Daoy (cell line): ENCODE data around the gene SLC12A2. TPM values are rescaled to one million over a fixed set of nuclear protein-coding genes. Genes with fewer than 3 reads are reported as not detected.

ENCODE experiments used
- DNase-seq: peaks from one replicate; pipeline ENCODE4 v3.0.0-alpha.2; 2015; ENCODE audit warnings: low read depth
- total RNA-seq: library from RNA; depleted of rRNA; stranded (reverse); fragments of >200 nt; shearing (Covaris generic); gene quantifications from 2 replicates; pipeline ENCODE4 v1.2.3, GENCODE V29; 2014; rRNA removed

The SLC12A2 gene
- total RNA-seq = 24.6 and 46.6 TPM in 2 replicates

DNA sequence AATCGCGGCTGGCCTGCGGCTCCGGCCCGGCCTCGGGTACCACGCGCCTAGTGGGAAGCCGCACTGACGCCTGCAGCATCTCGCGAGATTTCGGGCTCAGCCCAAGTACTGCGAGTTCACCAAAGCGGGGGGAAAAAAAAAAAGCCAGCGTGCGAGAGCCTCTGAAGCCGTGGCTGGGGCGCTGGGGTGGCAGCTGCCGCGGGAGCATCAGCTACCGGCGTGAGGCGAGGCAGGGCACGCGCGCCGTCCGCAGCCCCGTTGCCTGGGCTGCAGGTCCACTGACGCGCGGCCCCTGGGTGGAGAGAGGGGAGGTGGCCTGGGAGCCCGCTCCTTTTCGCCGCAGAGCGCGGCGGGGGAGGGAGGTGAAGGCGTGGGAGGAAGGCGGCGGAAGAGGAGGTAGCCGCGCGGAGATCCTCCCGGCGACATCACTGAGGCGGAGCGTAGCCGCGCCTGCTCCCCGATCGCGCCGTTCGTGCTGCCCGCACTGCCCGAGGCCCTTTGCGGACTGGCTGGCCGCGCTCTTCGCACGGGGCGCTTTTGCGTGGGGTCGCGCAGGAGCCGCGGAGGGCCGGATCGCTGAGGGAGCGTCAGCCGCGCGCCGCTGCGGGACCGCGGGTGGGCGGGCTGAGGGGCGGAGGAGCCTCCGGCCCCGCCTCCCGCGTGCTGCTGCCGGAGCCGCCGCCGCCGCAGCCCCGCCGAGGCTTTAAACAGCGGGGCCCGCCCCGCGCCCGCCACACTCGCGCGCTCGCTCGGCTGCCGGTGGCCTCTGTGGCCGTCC lies at the start of gene SLC12A2:
TSS of gene SLC12A2 (plus strand) at position 734 of the 778 bp plus-strand sequence. CDS start 189 bp downstream, outside the sequence.
- DNase-seq = peak; percentile 97

DNA sequence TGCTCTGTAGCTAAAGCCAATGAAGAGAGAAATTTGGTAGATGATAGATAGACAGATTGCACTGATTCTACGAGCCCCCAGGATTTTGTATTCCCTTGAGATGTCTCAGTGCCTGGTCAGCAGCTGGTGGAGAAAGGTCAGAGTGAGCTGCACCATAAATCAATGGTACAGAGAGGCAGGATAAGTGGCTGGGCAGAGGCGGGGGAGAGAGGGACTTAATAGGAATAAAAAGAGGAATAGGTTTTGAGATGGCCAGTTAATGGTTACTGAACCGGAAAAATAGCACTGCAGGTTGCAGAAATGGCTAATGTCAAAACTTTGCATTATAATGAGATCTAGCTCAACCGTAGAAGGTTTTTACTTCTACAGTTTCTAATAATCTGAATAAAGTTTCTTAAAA lies 47.9 kb upstream of the SLC12A2 start:
- no peak for DNase-seq

DNA sequence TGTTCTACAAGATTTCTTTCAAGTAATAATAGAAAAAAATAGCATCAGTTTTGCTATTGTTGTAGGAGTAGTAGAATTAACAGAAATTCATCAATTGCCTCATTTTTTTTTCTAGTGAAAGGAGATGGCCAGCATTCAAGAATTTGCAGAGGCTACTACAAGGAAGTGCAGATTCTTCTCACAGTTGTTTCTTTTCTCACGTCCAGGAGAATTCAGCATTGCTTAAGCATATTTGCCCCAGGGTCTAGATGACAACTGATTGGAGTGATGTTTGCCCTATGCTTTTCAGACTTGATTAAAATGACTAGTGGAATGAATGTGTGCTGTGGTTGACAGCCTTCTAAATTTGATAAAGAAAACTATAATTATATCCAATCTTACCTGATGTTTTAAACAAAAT lies 46.6 kb upstream of the SLC12A2 start:
- DNase-seq = no peak

DNA sequence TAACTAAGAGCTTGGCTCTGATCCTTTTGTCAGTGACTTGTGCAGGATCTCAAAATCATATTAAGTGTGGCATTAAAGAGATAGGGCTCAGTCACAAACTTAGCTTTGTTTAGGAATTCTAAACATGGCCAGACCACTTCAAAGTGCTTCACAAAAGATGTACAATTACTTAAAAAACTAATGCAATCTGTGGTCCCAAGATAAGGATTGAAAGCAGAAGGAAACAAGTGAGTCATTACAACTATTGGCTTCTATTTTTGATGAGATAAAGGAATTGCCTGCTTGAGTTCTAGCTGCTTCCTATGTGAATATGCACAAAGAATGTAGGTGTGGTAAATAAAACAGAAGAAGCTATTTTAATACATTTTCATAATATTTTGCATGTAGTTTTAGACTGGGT lies 44.9 kb upstream of the SLC12A2 start:
- peak; percentile 3 for DNase-seq

DNA sequence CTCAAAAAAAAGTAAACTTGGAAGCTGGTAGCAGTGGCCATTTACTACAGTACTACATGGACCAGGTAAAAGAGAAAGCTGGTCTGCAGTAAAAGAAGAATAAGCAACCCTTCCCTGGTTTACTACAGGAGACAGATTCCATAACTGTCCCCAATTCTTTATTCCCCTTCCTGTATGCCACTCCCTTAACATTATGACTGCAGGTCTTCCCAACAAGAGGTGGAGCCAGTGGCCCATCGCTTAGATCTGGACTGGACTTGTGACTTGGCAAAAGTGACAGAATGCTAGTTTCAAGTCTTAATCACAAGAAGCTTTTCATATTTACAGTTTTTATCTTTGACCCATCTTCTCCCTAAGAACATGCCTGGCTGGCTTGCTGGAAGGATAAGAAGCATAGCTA lies 42.6 kb upstream of the SLC12A2 start:
- no peak for DNase-seq

DNA sequence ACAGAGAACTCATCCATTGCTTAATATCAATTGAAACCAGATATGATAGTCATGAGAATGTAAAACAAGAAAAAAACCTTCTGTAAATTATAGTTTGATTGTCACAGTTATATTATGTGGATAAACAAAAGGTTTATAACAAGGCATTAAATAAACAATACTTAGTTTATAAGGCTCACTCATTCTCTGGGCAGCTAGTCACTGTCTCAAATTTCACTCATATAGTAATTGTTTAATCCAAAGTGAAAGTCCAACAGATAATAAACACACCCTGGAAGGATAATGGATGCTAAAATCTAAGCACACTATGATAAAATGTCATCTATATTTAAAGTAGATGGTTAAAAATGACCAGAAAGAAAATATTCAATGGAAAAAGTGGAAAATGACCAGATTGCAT lies 30.8 kb upstream of the SLC12A2 start:
- DNase-seq = no peak

DNA sequence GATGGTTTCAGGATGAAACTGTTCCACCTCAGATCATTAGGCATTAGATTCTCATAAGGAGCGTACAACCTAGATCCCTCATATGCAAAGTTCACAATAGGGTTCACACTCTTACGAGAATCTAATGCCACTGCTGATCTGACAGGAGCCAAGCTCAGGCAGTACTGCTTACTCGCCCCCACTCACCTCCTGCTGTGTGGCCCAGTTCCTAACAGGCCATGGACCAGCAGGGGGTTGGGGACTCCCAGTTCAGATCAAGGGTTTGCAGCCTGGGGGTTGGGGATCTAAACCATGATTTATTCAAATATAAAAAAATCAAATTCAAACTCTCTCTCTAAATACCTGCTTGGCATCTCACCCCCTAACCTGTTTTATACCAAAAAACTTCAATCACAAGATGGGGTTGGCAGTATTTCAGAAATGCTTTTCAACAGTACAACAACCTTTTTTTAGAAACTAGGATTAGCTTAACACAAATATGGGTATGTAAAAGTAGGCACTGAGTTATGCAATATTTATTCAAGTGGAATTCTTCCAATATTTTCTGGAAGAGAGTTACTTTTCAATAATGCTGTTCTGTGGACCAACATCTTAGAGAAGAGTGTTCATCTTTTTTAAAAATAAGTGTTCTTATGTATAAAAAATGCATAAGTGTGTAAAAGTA lies 30.1 kb upstream of the SLC12A2 start:
- DNase-seq = no peak

DNA sequence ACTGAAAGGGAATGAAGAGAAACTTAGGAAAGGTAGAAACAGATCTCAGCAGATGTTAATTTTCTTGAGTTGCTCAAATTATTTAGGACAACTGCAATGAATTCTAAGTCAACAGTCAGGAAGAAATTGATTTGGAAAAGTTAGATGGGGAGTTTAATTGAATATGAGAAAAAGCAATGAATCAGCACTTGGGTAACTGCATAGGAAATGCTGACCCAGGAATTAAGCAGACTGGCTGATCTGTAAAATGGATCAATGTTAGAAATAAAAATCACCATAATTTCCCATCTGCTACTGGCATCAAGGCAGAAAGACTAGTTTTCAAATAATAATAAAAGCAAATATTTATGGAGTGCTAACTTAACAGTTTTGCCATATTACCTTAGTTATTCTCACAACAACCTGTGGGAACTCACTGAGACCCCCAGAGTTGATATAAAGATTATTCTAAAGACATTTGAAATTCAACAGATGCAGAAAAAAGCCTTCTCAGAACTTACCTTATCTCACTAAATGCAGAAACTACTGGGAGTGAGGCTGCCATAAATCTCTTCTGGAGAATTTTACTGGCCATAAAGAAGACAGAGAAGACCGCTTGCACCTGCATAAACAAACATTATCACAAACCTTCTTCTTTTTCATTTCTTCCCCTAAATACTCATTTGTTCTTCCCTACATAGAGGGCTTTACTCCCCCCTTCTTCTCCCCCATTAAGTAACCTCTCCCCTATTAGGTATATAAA lies 22.8 kb upstream of the SLC12A2 start:
- no peak for DNase-seq

DNA sequence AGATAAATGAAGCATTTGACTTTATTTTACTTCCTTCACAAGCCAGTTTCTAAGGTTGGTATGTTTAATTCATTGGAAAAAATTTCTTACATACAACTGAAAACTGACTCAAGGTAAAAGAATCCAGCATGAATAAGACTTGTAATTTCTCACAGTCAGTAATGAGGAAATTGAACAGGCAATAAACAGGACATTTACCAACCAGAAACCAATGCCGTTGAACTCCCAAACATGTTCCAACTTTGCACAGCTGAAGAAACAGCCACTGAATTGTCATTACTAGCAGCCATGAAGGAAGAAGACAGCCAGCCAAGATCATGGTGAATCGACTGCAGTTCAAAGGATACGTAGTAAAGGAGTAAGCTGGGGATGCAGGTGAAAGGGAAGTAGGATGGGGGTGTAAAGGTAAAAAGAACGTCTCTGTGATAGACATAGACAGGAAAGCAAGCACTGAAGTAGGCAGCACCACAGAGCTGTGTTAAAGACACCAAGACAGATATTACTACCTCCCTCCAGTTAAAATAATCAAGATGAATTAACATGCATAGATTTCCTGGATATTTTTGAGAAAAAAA lies 21.3 kb upstream of the SLC12A2 start:
- DNase-seq = no peak

DNA sequence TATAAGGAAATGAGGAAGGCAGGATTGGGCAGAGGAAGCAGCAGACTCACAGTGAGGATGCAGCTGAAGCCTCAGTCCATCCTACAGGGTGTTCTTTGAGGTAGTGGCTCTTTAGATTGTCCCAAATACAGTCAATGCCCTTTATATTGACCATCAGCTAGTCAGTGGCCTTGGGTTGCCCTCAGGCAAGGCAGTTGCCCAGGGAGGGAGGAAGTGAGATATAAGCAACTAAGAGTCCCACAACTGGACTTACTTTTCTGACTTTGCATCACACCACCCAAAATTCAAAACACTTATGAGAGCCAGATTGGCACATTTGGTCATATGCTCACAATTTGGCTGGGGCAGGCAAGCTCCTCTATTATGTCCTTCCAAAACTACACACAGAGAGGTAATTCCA lies 9.4 kb upstream of the SLC12A2 start:
- DNase-seq = no peak

DNA sequence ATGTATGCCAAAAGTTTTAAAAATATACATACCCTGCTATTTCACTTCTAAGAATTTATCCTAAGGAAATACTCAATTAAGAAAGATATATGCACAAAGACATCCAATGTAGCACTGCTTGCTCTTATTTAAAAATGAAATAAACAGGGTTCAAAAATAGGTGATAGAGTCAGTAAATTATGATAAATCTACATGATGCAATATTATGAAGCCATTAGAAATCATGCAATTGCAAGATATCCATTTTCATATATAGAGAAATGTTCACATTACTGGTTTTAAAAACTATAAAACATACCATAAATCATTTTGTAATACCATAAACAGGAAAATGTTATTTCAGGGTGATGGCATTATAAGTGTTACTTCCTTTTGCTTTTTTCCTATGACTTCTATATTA lies 8.6 kb upstream of the SLC12A2 start:
- no peak for DNase-seq

DNA sequence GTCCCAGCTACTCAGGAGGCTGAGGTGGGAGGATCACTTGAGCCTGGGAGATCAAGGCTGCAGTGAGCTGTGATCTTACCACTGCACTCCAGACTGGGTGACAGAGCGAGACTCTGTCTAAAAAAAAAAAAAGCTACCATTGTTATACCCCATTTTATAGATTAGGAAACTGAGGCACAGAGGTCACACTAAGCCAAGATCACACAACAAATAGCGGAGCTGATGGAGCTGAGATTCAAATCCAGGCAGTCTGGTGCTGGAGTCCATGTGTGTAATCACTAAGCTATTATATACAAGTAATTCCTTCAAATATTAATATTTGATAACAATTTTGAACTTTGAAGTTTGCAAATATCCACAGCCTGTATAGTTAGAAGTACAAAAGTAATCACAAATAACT lies 6.0 kb upstream of the SLC12A2 start:
- no peak for DNase-seq

DNA sequence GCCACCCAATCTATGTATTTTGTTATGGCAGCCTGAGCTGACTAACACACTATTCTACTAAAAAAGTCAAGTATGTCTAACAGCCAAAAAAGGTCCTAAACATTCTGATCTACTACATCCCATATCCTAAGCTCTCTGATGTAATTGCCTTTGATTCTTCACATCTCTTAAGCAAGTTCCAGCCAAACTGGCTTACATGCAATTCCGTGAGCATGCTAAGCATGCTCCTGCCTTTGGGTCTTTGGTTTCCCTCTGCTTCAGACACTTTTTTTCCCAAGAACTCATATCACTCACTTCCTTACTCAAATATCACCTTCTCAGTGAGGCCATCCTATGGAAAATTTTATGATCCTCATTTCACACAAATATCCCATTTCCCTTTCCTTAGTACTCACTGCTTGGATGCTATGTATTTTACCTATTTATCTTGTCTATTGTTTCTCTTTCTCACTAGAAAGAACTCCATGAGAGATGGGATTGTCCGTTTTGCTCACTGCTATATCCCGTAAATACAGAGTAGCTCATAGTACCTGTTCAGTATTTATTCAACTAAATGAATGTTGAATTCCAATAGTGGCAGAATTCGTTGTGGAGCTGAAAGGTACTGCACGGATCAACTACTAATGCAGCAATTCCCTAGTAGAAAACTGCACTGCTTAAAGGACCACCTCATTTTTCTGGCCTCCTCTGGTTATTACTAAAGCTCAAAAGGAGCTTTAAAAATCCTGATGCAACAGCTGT lies 2.3 kb upstream of the SLC12A2 start:
- peak; percentile 23 for DNase-seq

DNA sequence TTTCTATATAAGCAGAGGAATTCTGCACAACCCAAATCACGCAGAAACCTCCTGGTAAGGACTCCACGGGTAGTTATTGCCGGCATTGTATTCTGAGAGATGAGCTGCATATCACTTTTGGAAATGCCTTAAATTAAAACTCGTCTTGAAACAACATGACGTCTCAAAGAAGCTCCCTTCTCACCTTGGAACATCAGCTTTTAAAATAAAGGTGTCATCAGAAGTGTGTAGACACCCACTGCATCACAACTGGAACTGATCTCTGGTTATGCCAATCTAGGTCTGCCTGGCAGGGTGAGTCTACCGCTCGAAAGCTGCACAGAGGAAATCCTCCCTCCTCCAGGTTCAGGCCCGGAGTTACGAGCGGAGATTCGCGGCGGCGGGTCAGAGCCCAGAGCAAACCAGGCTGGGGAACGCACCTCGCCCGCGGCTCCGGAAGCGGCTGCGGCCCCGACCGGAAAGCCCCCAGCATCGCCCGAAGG lies 974 bp upstream of the SLC12A2 start:
- DNase-seq = no peak

DNA sequence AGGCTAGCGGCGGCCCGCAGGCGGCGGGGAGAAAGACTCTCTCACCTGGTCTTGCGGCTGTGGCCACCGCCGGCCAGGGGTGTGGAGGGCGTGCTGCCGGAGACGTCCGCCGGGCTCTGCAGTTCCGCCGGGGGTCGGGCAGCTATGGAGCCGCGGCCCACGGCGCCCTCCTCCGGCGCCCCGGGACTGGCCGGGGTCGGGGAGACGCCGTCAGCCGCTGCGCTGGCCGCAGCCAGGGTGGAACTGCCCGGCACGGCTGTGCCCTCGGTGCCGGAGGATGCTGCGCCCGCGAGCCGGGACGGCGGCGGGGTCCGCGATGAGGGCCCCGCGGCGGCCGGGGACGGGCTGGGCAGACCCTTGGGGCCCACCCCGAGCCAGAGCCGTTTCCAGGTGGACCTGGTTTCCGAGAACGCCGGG lies 253 bp downstream of the SLC12A2 start:
- no peak for DNase-seq

DNA sequence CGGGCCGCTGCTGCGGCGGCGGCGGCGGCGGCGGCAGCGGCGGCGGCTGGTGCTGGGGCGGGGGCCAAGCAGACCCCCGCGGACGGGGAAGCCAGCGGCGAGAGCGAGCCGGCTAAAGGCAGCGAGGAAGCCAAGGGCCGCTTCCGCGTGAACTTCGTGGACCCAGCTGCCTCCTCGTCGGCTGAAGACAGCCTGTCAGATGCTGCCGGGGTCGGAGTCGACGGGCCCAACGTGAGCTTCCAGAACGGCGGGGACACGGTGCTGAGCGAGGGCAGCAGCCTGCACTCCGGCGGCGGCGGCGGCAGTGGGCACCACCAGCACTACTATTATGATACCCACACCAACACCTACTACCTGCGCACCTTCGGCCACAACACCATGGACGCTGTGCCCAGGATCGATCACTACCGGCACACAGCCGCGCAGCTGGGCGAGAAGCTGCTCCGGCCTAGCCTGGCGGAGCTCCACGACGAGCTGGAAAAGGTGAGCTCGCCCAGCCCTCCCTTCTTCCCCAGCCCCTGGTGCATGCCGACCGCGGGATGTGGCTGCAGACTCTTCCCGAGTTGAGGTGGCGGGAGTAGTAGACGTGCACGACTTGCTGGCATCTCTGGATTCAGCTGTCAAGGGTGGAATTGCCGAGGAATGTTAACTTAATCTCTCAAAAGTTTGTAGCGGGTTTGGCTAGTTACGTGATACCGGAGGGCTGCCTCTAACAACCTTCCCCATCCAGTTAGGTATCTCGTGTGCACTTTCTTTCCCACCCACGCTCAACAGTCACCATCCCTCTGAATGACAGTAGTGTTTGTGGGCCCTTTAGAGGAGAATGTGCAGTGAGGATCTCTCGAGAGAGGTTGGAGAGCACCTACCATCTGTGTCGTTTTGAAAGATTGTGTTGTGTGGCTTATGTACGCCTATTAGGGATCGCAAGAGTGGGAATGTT lies 932 bp downstream of the SLC12A2 start:
- peak; percentile 42 for DNase-seq

DNA sequence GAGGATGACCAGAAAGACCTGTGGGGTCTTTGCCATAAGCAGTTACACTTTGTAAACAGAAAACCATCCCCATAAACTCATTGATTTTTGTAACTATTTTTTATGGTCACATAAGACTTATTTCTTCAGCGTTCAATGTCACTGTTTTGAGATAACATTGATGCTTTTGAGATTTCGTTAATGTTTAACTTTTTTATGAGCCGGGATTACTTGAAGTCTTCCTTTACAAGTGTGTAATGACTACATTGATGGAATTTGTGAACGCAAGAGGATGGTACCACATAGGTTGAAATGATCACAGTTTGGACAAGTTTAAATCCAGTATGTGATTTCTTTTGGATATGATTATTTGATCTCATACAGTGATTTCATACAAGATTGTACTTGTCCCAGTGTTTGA lies 1.8 kb downstream of the SLC12A2 start:
- DNase-seq = no peak

DNA sequence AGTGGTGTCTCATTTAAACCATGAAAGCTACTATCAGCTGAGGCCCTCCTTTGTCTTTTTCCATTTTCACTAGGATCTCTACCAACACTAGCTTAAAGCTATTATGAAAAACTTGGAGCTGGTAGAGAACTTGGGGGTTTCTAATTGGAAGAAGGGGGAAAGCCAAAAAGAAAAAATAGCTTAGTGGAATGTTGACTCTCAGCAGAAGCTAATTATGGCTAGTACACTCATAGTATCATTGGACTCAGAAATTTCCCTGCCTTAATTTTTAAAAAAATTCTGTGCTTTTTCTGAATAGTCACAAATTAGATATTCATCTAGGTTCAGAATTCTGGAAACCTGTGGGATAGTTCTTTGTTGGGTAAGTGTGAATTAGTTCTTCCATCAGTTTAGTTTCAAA lies 8.0 kb downstream of the SLC12A2 start:
- no peak for DNase-seq

DNA sequence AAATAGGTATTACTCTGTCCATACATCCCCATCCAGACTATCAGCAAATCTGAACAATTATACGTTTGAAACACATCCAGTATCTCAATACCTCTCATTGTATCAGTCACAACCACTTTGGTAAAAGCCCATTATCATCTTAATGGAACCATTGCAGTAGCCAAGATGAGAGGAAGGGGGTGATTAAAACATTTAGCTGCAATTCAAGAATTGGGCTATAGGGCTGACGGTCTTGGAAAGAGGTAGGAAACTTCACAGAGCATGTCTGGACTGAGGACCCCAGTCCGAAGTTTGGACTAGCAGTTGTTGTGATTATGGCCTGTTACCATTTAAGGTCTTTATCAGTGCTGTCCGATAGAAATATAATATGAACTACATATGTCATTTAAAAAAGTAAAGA lies 8.6 kb downstream of the SLC12A2 start:
- DNase-seq = no peak

DNA sequence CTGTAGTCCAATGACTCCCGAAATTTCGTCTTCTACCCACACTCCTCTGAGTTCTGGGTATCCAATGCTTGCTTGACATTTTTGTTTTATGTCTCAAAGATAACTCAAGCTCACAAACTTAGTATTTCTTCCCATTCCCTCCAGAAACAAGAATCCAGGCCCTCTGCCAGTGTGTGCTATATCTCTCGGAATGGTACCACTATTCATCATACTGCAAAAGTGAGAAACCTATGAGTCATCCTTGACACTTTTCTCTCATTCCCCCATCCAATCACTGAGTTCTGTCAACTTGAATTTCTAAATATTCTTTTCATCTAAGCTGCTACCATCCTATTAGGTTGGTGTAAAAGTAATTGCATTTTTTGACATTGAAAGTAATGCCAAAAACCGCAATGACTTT lies 9.8 kb downstream of the SLC12A2 start:
- no peak for DNase-seq
